Kidney glomerular epithelial cell (primary cell): ENCODE results near the gene GCLM.
A peak's percentile ranks its signal among the peaks of the same experiment; 100 is the strongest.
"Not testable (repeated sequence)": the region's sequence is repeated elsewhere in the genome, so short reads cannot be mapped to it uniquely, and the experiment has no call there.

ENCODE experiments used
- DNase-seq: peaks from one replicate; lab custom pipeline; 2025; lab: John Stamatoyannopoulos, UW

The GCLM gene, protein sequence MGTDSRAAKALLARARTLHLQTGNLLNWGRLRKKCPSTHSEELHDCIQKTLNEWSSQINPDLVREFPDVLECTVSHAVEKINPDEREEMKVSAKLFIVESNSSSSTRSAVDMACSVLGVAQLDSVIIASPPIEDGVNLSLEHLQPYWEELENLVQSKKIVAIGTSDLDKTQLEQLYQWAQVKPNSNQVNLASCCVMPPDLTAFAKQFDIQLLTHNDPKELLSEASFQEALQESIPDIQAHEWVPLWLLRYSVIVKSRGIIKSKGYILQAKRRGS

DNA sequence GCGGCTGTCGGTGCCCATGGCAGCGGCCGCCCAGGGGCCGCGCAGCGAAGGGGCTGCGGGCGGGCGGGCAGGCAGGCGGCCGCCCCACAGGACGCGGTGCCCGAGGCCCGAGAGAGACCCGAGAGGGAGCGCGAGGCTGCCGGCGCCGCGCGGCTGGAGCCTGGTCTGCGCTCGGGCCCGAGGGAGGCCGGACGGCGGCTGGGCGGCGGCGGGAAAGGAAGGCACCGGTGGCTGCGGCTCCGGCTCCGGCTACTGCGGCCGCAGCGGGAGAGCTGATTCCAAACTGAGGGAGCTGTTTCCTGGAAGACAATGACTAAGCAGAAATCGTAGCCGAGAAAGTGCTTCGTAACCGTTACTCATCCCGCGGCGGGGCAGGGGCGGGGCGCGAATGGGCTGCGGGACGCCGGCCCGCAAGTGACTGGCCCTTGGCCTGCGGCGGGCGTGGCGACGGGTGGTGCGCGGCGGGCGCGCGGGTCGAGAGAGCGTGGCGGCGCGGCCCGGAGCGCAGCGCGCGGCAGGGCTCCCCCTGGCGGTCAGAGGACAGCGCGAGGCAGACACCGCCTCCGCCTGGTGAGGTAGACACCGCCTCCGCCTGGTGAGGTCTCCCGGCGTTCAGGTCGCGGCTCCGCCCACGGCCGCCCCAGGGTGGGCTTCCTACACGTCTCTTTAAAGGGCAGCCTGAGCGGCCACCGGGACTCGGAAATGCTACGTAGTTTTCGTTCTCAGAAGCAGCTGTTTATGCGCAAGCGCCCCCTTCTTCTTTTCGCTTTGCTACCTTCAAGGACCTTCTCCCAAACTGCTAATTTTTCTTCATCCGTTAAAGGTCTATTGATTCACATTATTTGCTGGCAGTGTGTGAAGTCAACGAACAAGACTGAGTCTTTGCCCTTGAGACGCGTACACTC is at the start of gene GCLM:
GCLM (minus strand) TSS at position 285 of the 905 bp plus-strand sequence; CDS start at position 18, 267 bp downstream.
- peak; percentile 84 for DNase-seq

DNA sequence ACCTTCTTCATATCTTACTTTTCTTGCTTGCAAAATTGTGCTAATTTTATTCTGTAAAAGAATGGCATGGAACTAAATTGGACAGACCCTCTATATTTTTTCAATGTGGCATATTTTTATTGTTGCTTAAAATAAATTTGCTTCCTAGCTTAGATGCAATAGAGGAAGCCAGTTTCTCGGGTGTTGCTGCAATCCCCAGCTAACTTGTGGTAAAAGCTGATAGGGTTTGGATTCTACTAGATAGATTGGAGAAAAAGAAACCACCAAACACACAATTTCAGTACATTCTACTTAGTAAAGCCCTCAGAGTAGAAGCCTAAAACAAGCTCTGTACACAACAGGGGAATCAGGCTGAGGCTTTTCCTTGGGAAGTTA is 49.5 kb upstream of the GCLM start:
- no peak for DNase-seq

DNA sequence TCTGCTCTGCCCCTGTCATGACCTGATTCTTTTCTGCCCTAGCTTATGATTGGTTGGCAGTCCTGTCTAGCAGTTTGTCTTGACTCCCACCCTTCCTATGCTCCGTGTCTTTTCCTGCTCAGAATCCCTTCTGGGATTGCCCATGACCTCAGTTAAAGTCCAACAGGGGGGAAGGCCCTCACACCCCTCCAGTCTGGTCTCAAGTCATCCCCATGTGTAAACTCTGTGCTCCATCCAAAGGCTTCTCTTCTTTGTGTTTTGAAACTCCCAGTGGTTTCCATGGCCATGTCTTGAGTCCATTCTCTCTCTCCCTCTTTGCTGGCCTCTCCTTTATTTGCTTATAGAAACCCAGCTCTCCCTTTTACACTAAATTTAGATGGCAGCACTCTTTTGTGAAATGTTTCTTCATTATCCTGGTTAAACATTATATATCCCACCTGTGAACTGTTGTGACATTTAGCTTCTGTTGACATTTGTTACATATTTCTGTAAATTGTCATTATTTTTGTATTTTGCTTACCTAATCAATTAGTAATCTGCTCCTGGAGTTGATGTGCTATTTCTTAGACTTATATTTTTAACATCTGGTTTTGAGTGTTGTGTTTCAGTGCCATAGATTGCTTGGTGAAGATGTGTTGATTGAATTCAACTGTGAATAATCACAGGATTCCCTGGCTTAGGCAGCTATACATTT is 48.9 kb upstream of the GCLM start:
- no peak for DNase-seq

DNA sequence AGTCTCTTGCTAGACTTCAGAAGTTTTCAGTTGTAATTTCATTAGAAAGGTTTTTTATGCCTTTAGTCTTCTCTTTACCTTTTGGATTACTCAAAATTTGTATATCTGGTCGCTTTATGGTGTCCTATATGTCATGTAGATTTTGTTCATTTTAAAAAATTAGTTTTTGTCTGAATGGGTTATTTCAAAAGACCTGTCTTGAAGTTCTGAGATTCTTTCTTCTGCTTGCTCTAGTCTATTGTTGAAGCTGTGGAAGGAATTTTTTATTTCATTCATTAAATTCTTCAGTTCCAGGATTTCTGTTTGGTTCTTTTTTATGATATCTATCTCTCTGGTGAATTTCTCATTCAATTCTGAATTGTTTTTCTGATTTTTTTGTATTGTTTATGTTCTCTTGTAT is 46.5 kb upstream of the GCLM start:
- no peak for DNase-seq

DNA sequence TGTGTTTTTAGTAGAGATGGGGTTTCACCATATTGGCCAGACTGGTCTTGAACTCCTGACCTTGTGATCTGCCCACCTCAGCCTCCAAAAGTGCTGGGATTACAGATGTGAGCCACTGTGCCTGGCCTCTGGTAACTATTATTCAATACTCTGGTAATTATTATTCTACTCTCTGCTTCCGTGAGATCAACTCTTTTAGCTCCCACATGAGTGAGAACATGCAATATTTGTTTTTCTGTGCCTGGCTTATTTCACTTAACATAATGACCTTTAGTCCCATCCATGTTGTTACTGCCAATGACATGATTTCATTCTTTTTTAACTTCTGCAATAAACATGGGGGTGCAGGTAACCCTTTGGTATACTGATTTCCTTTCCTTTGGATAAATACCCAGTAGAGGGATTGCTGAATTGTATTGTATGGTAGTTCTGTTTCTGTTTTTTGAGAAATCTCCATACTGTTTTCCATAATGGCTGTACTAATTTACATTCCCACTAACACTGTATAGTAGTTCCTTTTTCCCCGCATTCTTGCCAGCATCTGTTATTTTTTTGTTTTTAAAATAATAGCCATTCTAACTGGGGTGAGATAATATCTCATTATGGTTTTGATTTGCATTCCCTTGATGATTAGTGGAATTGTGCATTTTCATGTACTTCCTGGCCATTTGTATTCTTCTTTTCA is 37.9 kb upstream of the GCLM start:
- not testable (repeated sequence) for DNase-seq

DNA sequence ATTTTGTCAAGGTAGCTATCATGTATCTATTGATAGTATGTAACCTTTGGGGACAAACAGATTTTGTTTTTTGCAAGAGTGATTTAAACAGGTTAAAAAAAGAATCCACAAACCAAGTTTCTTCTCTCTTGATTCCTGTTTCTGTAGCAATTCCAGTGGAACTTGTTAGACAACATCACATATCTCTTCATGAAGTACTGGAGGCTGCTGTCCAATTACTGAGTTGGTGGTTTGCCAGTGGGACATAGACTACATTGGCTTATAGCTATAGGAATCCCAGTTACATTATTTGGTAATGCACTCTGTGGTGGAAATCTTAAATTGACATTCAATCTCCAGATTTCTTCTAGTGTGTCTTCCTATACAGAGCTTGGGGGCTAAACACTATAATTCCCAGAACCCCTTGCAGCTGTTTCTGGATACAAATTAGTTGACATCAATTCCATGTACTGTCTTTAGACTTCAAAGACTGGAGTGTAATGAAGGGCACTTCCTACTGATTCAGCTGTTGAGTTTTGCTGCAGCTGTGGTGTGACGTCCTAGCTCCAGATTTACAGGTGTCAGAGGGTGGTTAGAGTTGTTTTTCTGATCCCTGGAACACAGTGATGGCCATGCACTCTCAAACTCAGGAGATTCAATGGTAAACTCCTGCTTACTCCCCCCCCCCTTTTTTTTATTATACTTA is 29.4 kb upstream of the GCLM start:
- DNase-seq = no peak

DNA sequence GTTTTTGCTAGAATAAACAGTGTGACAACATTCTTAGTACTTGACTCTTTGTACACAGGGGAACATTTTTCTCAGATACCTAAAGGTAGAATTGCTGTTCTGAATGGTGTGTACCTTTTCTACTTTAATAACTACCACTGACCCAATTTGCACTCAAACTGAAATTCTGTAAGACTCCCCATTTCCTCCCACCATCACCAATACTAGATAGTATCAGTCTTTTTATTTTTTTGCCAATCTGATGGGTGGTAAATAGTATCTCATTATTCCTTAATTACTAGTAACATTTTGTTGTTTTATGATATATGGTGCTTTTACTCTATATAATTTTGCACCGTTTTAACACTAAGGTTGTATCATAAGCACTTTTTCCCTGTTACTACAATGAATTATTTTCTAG is 28.8 kb upstream of the GCLM start:
- DNase-seq = no peak

DNA sequence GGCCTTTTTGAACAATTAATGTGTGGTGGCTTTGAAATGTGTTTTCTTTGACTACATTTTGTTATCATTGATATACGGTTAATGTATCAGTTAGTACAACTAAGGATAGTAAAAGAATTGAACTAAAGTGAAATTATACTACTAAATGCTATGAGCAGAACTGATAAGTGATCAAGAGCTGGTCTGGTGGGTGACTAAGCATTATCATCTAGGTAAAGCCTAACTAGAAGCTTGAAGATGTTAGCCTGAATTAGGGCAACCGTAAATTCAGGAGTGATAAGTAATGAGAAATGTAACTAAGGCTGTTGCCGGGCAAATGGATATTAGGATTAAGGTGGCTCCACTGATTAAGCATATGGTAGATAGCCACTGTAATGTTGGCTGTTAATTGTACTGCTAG is 16.0 kb upstream of the GCLM start:
- no peak for DNase-seq

DNA sequence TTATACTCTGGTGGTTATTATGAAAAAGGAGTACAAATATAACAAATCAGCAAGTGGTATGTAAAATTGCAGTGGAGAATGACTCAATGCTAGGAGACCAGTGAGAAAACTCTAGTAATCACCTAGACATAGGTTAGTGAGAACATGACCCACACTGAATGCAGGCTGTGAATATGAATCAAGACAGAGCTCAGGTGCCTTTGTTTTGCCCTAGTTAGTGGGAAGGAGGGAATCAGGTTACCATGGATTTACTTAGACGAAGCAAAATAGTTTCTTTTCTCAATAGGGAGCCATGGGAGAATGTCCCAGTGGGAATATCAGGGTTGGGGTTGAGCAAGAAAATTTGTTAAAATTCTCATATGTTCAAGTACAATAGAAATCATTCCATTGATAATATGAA is 10.6 kb upstream of the GCLM start:
- no peak for DNase-seq

DNA sequence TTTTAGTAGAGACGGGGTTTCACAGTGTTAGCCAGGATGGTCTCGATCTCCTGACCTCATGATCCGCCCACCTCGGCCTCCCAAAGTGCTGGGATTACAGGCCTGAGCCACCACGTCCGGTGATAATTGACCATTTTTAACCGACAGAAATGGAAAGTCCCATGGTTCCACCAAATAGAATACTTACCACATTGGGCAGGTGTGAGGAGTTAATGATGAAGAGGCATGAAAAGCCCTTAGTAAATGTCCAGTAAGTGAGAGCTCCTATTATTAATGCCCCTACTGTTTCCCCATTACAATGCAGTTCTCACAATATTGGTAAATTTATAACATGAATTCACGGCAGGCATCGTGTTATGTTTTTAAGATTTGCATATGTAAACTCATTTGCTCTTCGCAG is 8.1 kb upstream of the GCLM start:
- DNase-seq = no peak

DNA sequence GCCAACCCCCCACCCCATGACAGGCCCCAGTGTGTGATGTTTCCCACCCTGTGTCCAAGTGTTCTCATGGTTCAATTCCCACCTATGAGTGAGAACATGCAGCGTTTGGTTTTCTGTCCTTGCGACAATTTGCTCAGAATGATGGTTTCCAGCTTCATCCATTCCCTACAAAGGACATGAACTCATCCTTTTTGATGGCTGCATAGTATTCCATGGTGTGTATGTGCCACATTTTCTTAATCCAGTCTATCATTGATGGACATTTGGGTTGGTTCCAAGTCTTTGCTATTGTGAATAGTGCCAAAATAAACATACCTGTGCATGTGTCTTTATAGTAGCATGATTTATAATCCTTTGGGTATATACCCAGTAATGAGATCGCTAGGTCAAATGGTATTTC is 1.6 kb upstream of the GCLM start:
- not testable (repeated sequence) for DNase-seq

DNA sequence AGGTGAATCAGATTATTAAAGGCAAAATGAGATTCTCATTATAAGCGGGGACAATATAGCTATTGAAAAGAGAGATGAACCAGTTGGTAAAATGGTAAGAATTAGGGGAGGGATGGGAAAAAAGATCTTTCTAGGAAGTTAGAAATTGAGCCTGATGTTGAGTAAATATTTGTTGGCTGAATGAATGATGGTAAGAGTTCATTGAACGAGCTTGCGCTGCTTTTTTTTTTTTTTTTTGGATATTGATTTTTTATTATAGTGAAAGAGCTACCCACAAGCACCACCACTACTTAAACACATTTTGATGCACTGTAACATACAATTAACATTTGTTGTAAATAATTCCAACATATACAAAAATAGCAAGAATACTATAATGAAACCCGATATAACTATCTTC is 1.1 kb upstream of the GCLM start:
- no peak for DNase-seq

DNA sequence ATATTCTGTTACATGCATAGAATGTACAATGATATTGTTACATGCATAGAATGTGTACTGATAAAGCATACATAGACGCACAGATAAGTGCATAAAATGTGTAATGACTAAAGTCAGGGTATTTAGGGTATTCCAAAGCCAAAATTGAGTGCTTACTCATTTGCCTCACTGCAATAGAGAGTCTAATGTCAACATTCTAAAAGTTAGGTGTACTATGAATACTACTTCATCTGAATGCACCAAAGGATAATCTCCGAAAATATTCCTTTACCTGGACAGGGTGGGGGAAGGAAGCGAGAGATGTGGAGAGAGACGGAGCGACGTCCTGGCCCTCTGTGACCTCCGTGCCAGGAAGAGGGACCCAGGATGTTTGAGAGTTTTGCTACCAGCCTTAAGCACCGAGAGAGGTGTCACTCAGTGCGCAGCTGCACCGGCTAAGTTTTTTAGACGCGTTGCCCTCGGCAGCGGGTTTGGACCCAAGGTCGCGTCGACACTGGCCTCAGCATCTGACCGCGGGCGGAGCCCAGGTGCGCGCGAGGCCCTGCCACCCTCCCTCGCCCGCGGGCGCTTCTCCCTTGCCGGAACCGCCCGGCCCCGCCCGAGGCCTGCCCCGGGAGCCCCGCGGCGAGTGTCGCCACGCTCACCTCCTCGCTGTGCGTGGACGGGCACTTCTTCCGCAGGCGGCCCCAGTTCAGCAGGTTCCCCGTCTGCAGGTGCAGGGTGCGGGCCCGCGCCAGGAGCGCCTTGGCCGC is 660 bp downstream of the GCLM start:
- no peak for DNase-seq

DNA sequence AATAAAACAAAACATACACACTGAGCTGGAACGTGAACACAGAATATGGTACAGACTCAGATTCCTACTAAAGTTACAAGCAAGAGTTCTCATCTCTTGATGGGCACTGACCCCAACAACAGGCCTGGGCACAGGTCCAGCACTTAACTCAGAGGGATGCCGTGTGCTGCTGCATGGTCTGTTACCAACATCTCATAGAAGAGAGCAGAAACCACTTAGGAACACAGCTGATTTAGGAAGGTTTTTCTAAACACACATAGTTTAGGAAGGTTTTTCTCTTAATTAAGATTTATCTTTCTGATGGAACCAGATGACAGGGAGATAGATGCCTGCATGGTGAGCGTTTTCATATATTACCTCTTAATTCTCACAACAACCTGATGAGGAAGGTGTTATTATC is 1.5 kb downstream of the GCLM start:
- DNase-seq = peak; percentile 30

DNA sequence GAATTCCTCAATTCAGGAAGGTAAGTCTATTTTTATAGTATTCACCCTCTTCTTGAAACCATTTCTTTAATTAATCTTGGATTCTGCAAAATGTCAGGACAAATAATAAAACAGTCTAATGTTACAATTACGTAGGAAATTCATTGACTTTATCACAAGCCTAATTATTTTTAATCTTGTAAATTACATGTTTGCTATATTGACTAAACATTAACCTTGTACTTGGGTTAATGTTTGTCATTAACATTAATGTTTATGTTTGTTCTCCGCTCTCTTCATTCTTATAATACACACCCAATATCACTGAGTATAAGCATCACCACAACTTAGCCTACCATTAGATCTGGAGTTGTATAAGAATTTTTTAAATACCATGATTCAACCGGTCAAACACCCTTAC is 2.8 kb downstream of the GCLM start:
- no peak for DNase-seq

DNA sequence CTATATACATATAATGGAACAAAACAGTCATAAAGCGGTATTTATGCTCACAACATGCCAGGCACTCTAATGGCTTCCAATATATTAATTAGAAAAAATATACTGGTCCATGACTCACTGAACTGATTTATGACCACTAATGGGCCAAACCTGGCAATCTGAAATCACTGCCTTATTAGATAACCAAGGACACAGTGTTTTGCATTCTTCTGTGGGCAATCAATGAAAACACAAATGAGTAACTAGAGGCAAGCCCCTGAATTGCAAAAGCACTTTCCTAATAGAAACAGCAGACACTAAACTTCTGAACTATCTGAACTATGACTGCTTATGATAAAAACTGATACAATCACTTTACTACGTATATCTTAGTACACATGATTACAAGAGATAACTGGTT is 3.5 kb downstream of the GCLM start:
- peak; percentile 31 for DNase-seq

DNA sequence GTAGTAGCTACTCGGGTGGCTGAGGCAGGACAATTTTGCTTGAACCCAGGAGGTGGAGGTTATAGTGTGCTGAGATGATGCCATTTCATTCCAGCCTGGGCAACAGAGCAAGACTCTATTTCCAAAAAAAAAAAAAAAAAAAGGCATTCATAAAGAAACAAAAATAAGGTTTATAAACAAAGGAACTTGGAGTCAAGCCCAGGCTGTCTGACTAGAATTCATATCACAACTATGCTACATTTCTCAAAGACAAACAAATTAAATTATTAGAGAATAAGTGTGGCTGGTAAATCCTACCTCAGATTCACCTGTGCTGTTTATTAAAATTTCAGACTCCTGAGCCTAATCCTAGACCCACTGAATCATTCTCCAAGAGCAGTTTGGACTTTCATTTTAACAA is 4.2 kb downstream of the GCLM start:
- DNase-seq = no peak

DNA sequence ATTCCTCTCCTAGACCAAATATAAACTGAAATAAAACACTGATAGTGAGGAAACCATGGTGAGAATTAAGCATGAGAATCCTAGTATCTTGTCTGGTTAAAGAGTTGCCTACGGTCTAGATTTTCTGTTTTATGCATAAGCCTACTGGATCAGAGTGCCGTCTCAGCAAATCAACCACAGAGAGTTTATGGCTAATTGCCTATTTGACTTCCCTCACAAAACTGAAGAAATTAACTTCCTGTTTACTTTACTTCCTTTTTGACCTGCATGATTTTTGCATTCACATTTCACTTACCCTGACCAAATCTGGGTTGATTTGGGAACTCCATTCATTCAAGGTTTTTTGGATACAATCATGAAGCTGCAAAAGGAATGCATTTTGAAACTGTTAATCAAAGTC is 5.0 kb downstream of the GCLM start:
- DNase-seq = no peak

DNA sequence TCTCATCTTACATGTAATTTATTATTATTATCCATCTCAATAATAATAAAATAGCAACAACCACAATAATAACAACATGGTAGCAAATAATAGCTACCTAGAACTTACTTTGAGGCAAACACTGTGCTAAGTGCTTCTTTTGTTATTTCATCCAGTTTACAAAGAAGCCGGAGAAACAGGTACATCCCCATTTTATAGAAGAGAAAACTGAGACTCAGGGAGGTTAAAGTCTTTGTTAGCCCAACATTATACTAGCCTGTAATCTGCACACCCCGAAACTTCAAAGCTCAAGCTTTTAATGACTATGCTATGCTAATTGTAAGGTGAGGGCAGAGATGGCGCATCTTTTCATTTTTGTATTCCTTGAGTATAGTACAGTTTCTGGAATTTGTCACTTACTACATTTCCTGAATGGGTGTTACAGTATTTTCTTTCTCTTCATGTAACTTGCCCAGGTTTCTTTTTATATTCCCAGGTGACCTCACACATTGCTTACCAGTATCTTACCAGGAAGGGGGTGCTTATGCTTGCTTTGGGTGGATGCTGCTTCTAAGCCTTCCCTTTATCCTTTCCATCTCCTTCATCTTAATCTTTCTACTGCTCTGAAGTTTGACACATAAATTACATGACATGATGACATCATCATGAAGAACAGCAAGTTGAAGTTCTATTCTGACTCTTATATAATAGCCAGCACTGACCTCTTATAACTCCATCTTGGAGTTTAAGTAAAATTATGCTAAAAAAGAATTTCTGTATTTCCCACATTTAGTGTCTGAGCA is 8.3 kb downstream of the GCLM start:
- no peak for DNase-seq

DNA sequence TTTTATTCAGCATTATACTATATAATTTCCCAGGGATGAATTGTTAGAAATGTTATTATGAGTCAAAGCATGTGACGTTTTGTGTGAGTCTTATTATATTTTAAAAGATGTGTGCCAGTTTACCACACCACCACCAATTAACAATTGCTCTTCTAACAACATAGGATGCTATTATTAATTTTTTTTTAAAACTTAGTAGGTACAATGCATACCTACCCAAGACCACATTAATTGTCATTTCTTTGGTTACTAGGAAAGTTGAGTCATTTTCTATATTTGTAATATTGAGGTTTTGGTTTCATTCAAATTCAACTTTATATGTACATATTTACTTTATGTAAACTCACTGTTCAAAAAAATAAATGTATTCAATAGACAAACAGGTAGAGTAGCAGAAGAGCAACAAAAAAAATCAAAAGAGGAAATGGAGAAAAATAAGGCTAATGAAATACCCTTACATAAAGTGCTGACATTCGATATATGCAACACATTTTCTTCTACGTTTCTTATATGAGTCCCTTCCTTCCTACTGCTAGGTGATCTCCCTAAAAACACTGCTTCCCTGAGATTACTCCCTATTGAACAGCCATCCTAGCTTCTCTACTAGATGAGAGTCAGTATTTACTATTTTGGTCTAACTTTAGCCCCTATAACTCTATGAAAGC is 9.6 kb downstream of the GCLM start:
- no peak for DNase-seq
